ENCODE measurements around the gene PCK1. TPM values are rescaled to one million over a fixed set of nuclear protein-coding genes. Genes with fewer than 3 reads are reported as not detected.
A peak's percentile ranks its signal among the peaks of the same experiment; 100 is the strongest.

PCK1 gene
- total and polyA plus RNA-seq, 2 of the 13 experiments (the other 11 are each of a cell fraction or from before 2014, with no cell fraction given), result 6.5 to 12.6 TPM

DNA sequence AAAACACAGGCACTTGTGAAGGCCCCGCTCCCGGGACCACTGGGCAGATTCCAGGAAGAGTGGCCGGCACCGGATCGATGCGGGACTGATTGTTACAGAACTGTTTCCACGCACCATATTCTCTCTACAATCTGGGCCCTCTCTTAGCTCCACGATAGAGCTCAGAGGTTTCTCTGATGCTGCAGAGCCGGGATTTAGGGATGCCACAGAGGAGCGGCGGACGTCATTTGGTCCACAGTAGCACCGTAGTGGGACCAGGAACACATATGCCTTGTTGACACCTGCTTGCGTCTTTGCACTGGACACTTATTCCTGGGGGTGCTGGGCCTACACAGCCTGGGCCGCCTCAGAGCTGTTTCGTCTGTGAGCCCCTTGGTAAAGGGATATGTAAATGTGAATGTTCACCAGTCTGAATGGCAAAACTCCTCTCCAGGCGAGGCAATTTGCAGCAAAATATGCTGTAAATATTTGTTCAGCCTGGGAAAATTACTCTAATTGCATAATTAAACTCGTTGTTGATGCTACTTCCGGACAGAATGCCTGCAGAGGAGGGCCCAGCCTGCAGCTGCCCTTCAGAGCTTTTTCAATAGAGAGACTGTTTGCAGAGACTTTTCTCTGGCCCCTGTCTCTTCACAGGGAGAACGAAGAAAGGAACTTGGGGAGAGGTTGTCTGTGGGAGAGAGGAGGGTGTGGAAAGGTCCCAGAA lies 9.4 kb downstream of the PCK1 start (continued):
- TF ChIP-seq KAT8 (CRISPR knock-in tag; IDR thresholded peaks at IDR 0.05), result 0 out of 2 replicates have a peak, but pooled peaks have one; percentile 40
- TF ChIP-seq KAT2B (IDR thresholded peaks at IDR 0.05; ENCODE audit: borderline replicate concordance, low read depth, low read length), result no peak
- no peak for TF ChIP-seq DR1 (CRISPR knock-in tag; IDR thresholded peaks at IDR 0.05)
- no peak for TF ChIP-seq CENPT (CRISPR knock-in tag; IDR thresholded peaks at IDR 0.05; ENCODE audit: low read depth)
- no peak for TF ChIP-seq RFXAP (CRISPR knock-in tag; IDR thresholded peaks at IDR 0.05; ENCODE audit: borderline replicate concordance)
- no peak for TF ChIP-seq NCOA1 (CRISPR knock-in tag; IDR thresholded peaks at IDR 0.05)
- TF ChIP-seq FOXK2 (IDR thresholded peaks at IDR 0.05), result no peak
- no peak for TF ChIP-seq ZNF816 (CRISPR knock-in tag; IDR thresholded peaks at IDR 0.05; ENCODE audit: borderline replicate concordance)
- no peak for TF ChIP-seq TEAD3 (CRISPR knock-in tag; optimal IDR thresholded peaks at IDR 0.05; ENCODE audit: borderline replicate concordance)
- no peak for TF ChIP-seq ZNF549 (CRISPR knock-in tag; IDR thresholded peaks at IDR 0.05)
- no peak for TF ChIP-seq ZNF550 (CRISPR knock-in tag; IDR thresholded peaks at IDR 0.05; ENCODE audit: borderline replicate concordance)
- 0 out of 2 replicates have a peak, but pooled peaks have one; percentile 20 for TF ChIP-seq FOXC1 (CRISPR knock-in tag; IDR thresholded peaks at IDR 0.05; ENCODE audit: borderline replicate concordance)
- no peak for TF ChIP-seq ZBTB21 (CRISPR knock-in tag; IDR thresholded peaks at IDR 0.05)
- TF ChIP-seq, protein P1, sequence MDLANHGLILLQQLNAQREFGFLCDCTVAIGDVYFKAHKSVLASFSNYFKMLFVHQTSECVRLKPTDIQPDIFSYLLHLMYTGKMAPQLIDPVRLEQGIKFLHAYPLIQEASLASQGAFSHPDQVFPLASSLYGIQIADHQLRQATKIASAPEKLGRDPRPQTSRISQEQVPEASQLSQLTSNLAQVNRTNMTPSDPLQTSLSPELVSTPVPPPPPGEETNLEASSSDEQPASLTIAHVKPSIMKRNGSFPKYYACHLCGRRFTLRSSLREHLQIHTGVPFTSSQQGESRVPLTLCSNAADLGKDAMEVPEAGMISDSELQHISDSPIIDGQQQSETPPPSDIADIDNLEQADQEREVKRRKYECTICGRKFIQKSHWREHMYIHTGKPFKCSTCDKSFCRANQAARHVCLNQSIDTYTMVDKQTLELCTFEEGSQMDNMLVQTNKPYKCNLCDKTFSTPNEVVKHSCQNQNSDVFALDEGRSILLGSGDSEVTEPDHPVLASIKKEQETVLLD (CRISPR knock-in tag; IDR thresholded peaks at IDR 0.05; ENCODE audit: low read depth), result no peak
- 0 out of 2 replicates have a peak, but pooled peaks have one; percentile 26 for TF ChIP-seq ONECUT2 (CRISPR knock-in tag; IDR thresholded peaks at IDR 0.05)
- TF ChIP-seq, protein P2, sequence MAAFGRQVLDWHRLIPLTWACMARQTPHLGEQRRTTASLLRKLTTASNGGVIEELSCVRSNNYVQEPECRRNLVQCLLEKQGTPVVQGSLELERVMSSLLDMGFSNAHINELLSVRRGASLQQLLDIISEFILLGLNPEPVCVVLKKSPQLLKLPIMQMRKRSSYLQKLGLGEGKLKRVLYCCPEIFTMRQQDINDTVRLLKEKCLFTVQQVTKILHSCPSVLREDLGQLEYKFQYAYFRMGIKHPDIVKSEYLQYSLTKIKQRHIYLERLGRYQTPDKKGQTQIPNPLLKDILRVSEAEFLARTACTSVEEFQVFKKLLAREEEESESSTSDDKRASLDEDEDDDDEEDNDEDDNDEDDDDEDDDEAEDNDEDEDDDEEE (CRISPR knock-in tag; IDR thresholded peaks at IDR 0.05), result no peak
- TF ChIP-seq ZNF773 (CRISPR knock-in tag; IDR thresholded peaks at IDR 0.05; ENCODE audit: borderline replicate concordance), result no peak
- TF ChIP-seq ZNF501 (CRISPR knock-in tag; IDR thresholded peaks at IDR 0.05), result peak; percentile 54
- no peak for TF ChIP-seq SOX6 (IDR thresholded peaks at IDR 0.05)
- TF ChIP-seq SOX6 (CRISPR knock-in tag; IDR thresholded peaks at IDR 0.05), result no peak
- TF ChIP-seq, protein P3, sequence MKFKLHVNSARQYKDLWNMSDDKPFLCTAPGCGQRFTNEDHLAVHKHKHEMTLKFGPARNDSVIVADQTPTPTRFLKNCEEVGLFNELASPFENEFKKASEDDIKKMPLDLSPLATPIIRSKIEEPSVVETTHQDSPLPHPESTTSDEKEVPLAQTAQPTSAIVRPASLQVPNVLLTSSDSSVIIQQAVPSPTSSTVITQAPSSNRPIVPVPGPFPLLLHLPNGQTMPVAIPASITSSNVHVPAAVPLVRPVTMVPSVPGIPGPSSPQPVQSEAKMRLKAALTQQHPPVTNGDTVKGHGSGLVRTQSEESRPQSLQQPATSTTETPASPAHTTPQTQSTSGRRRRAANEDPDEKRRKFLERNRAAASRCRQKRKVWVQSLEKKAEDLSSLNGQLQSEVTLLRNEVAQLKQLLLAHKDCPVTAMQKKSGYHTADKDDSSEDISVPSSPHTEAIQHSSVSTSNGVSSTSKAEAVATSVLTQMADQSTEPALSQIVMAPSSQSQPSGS (CRISPR knock-in tag; IDR thresholded peaks at IDR 0.05), result no peak
- no peak for TF ChIP-seq ZNF17 (CRISPR knock-in tag; IDR thresholded peaks at IDR 0.05)
- TF ChIP-seq EED (CRISPR knock-in tag; IDR thresholded peaks at IDR 0.05), result no peak
- no peak for TF ChIP-seq POLR2A (IDR thresholded peaks at IDR 0.05; ENCODE audit: insufficient read depth in 1 of 2, low read depth in 2 of 2, low read length in 2 of 2)
- TF ChIP-seq ZNF235 (CRISPR knock-in tag; IDR thresholded peaks at IDR 0.05; ENCODE audit: borderline replicate concordance), result no peak
- no peak for TF ChIP-seq ZNF615 (CRISPR knock-in tag; IDR thresholded peaks at IDR 0.05; ENCODE audit: borderline replicate concordance)
- no peak for TF ChIP-seq ZNF101 (CRISPR knock-in tag; IDR thresholded peaks at IDR 0.05; ENCODE audit: borderline replicate concordance, low read depth)
- TF ChIP-seq, protein P4, sequence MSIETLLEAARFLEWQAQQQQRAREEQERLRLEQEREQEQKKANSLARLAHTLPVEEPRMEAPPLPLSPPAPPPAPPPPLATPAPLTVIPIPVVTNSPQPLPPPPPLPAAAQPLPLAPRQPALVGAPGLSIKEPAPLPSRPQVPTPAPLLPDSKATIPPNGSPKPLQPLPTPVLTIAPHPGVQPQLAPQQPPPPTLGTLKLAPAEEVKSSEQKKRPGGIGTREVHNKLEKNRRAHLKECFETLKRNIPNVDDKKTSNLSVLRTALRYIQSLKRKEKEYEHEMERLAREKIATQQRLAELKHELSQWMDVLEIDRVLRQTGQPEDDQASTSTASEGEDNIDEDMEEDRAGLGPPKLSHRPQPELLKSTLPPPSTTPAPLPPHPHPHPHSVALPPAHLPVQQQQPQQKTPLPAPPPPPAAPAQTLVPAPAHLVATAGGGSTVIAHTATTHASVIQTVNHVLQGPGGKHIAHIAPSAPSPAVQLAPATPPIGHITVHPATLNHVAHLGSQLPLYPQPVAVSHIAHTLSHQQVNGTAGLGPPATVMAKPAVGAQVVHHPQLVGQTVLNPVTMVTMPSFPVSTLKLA (IDR thresholded peaks at IDR 0.05), result no peak
